ENCODE measurements around the gene SERPINA4. TPM values are rescaled to one million over a fixed set of nuclear protein-coding genes. Genes with fewer than 3 reads are reported as not detected.

The SERPINA4 gene
- total RNA-seq, 6 experiments from 2014 or later: not detected

DNA sequence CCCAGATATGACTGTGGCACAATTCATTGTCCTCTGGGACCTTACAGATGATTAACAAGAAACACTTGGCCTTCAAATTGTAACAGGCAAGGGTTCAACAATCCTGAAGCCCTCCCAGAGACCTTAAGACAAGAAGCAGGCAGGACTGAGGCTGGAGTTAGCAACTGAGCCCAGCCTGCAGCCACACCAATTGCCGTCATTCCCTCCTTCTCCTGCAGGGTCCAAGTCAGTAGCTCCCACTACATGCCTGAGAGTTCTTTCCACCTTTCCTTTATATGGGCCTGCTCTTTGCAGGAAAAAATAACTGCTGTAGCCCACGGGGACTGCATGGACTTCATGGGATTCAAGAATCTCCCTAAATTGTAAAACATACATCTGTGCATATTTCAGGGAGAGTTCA, 2.4 kb upstream of the SERPINA4 start:
- H3K4me1 Mint-ChIP-seq (ENCODE audit: low read depth): no peaks in the 10 kb centered on the region
- no peak for TF ChIP-seq CTCF (IDR thresholded peaks at IDR 0.05)
- no peaks in the 10 kb centered on the region for H3K36me3 Mint-ChIP-seq (ENCODE audit: low read depth)
- H3K27ac Mint-ChIP-seq: no peak overlapping the region
- no peak overlapping the region for H3K4me3 Mint-ChIP-seq
- no peaks in the 10 kb centered on the region; the same call in none of the 2 replicates for H3K27me3 Mint-ChIP-seq (ENCODE audit: insufficient read depth)
- peaks cover 72% of the 10 kb centered on the region for H3K9me3 Mint-ChIP-seq
- DNase-seq: no peak

GRCh38 chr14:94559638-94560290, 1.5 kb upstream of the SERPINA4 start:
- TF ChIP-seq CTCF (IDR thresholded peaks at IDR 0.05): no peak
- H3K4me1 Mint-ChIP-seq (ENCODE audit: low read depth): no peaks in the 10 kb centered on the region
- H3K36me3 Mint-ChIP-seq (ENCODE audit: low read depth): no peaks in the 10 kb centered on the region
- no peak overlapping the region for H3K27ac Mint-ChIP-seq
- DNase-seq: no peak
- no peak overlapping the region for H3K4me3 Mint-ChIP-seq
- peaks cover 79% of the 10 kb centered on the region for H3K9me3 Mint-ChIP-seq
- H3K27me3 Mint-ChIP-seq (ENCODE audit: insufficient read depth): no peaks in the 10 kb centered on the region; the same call in none of the 2 replicates

- TF ChIP-seq CTCF (IDR thresholded peaks at IDR 0.05): no peak
- DNase-seq: no peak
- Mint-ChIP-seq H3K36me3 (ENCODE audit: low read depth) (no peaks in the 10 kb centered on the region), H3K4me3 (no peak overlapping the region), H3K27ac (no peak overlapping the region), H3K9me3 (peaks cover 80% of the 10 kb centered on the region), H3K4me1 (ENCODE audit: low read depth) (no peaks in the 10 kb centered on the region), H3K27me3 (ENCODE audit: insufficient read depth) (no peaks in the 10 kb centered on the region; the same call in none of the 2 replicates)
Observed at GRCh38 chr14:94560291-94560665, 964 bp upstream of the SERPINA4 start.

- Mint-ChIP-seq H3K27me3 (ENCODE audit: insufficient read depth) (no peaks in the 10 kb centered on the region; the same call in 1 of the 2 replicates), H3K27ac (no peak overlapping the region), H3K4me3 (no peak overlapping the region), H3K9me3 (peaks cover 78% of the 10 kb centered on the region), H3K4me1 (ENCODE audit: low read depth) (no peaks in the 10 kb centered on the region), H3K36me3 (ENCODE audit: low read depth) (peaks cover 8% of the 10 kb centered on the region; the same call in 1 of the 2 replicates)
- no peak for DNase-seq
- TF ChIP-seq CTCF (IDR thresholded peaks at IDR 0.05): no peak
Observed at GRCh38 chr14:94561656-94562010, 391 bp downstream of the SERPINA4 start.

DNA sequence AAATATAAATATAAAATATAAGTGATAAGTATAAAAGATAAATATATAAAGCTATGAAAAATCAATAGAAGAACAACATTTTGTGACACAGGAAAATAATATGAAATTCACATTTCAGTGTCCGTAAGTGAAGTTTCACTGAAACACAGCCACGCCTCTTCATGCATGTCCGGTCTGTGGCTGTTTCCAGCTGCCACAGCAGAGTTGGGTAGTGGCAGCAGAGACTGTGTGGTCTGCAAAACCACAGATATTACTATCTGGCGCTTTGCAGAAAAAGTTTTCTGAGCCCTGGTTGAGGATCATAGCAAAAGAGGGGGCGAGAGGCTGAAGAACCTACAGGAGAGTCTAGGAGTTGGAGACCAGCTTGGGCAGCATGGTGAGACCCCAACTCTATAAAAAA, 780 bp downstream of the SERPINA4 start:
- Mint-ChIP-seq H3K27ac (no peak overlapping the region), H3K4me3 (no peak overlapping the region)

More for the DNA sequence above, 780 bp downstream of the SERPINA4 start:
- Mint-ChIP-seq H3K9me3 (peaks cover 78% of the 10 kb centered on the region), H3K27me3 (ENCODE audit: insufficient read depth) (no peaks in the 10 kb centered on the region; the same call in 1 of the 2 replicates), H3K36me3 (ENCODE audit: low read depth) (peaks cover 8% of the 10 kb centered on the region; the same call in 1 of the 2 replicates), H3K4me1 (ENCODE audit: low read depth) (no peaks in the 10 kb centered on the region)
- no peak for TF ChIP-seq CTCF (IDR thresholded peaks at IDR 0.05)
- DNase-seq: no peak

All from HFFc6 (cell line).